A673 (cell line): ENCODE measurements around the gene DROSHA. TPM values are rescaled to one million over a fixed set of nuclear protein-coding genes. Genes with fewer than 3 reads are reported as not detected.

Source experiments
- BruUV-seq: library from RNA; stranded (reverse); fragments of 400-500 nt; replicated peaks from 2 replicates; lab custom pipeline; 2021; lab: Mats Ljungman, UMichigan
- CTCF ChIA-PET: fragments of 300-600 bp; sonication (Branson Sonifier 250); formaldehyde crosslinking; loops from one replicate; lab custom pipeline; 2022; ENCODE audit warnings: antibody characterized with exemption; lab: Charles Lee
- POLR2A ChIA-PET: fragments of 300-600 bp; sonication (Branson Sonifier 250); formaldehyde crosslinking; loops from one replicate; lab custom pipeline; 2022; ENCODE audit warnings: antibody characterized with exemption; ENCODE audit not compliant: low non-redundant PET; lab: Charles Lee
- DNase-seq: peaks from one replicate; pipeline ENCODE4 v3.0.0-alpha.2; 2015; ENCODE audit warnings: low spot score
- H3K27ac ChIP-seq: fragments of 200-600 bp; sonication (generic); 2 replicates; pipeline ENCODE4 v1.5.1; 2016; ENCODE audit warnings: mixed run types, low read depth, mild to moderate bottlenecking, mixed read lengths, antibody characterized with exemption, low read length; ENCODE audit not compliant: poor library complexity, severe bottlenecking
- H3K27me3 ChIP-seq: fragments of 200-600 bp; sonication (generic); replicated peaks from 2 replicates; pipeline ENCODE4 v1.6.1; 2017; ENCODE audit warnings: mixed run types, low read depth, mild to moderate bottlenecking, mixed read lengths, antibody characterized with exemption, low read length; ENCODE audit not compliant: insufficient read depth, poor library complexity
- H3K36me3 ChIP-seq: fragments of 200-600 bp; sonication (generic); 2 replicates; pipeline ENCODE4 v1.6.1; 2016; ENCODE audit warnings: mixed run types, mild to moderate bottlenecking, mixed read lengths, antibody characterized with exemption, low read length; ENCODE audit not compliant: insufficient read depth, poor library complexity, severe bottlenecking
- H3K4me1 ChIP-seq: fragments of 200-600 bp; sonication (generic); 2 replicates; pipeline ENCODE4 v1.6.1; 2017; ENCODE audit warnings: mixed run types, mild to moderate bottlenecking, mixed read lengths, antibody characterized with exemption, low read length; ENCODE audit not compliant: insufficient read depth, poor library complexity, severe bottlenecking
- H3K4me3 ChIP-seq: fragments of 200-600 bp; sonication (generic); 2 replicates; pipeline ENCODE4 v1.5.1; 2016; ENCODE audit warnings: low read depth, mixed run types, mild to moderate bottlenecking, mixed read lengths, low read length; ENCODE audit not compliant: poor library complexity, severe bottlenecking
- H3K9me3 ChIP-seq: fragments of 200-600 bp; sonication (generic); 2 replicates; pipeline ENCODE4 v1.6.1; 2016; ENCODE audit warnings: mixed run types, low read depth, mild to moderate bottlenecking, mixed read lengths, antibody characterized with exemption, low read length; ENCODE audit not compliant: poor library complexity, severe bottlenecking
- EZH2 ChIP-seq: fragments of 200-600 bp; sonication (generic); IDR thresholded peaks from 2 replicates; pipeline ENCODE4 v1.6.1; 2017; ENCODE audit warnings: borderline replicate concordance, low read depth, mild to moderate bottlenecking, mixed read lengths, antibody characterized with exemption, low read length; ENCODE audit not compliant: poor library complexity, severe bottlenecking
- intact Hi-C: fragments of 100-400 bp; cut with micrococcal nuclease; formaldehyde crosslinking; loops from one replicate; pipeline ENCODE4 v1.10.0; 2022; ENCODE audit not compliant: unreplicated experiment
- total RNA-seq: library from RNA; stranded (reverse); gene quantifications from 2 replicates; pipeline ENCODE4 v1.2.3, GENCODE V29; 2021
- TF ChIP-seq, protein P1 (sequence below): fragments of 300-800, 200-600 bp; sonication (generic); conservative IDR thresholded peaks from 2 replicates; pipeline ENCODE4 v1.5.1; 2017; ENCODE audit warnings: low read depth, mild to moderate bottlenecking, antibody characterized with exemption, low read length, moderate library complexity, mixed read lengths

DROSHA gene
- total RNA-seq, 1 experiment from 2014 or later: 143 TPM

DNA sequence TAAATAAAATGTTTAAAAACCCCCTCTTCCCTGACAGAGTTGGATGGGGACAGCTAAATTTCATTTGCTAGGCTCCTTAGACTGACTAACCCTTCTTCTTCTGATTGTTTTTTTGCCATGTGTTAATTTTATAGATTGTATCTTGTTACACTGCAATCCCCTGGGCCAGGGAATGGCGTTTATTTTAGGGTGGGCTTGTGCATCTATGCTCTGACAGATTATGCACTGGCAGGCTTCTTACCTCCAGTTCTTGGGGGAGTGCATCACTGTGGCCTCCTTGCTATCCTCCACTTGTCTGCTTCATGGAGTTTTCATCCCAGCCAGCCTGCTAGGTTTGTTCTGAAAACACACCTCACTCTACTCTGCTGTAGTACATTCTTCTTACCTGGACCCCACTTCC, 159.8 kb downstream of the DROSHA start:
- POLR2A ChIA-PET: no interaction called here
- H3K4me3 ChIP-seq: no peak overlapping the region
- DNase-seq: no peak

DNA sequence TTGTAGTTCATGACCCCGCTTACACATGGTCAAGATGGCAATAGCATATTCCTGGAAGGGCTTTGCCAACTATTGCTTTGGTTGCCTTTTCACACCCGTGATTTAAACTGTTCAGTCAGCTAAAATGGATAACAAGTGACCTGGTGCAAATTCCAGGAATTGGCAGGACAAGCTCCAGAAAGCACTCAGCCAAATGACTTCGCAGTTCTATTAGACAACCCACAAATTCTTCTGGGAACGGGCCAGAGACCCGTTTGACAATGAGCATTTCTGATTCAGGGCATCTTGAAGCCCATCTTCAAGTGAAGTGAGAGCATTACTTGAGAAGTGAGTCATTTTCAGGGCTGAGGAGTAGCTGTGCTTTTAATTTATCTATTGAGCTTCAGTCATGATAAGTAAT, 165.0 kb downstream of the DROSHA start:
- POLR2A ChIA-PET: no interaction called here
- BruUV-seq: no TSS peak

More for the DNA sequence above, 159.8 kb downstream of the DROSHA start:
- TF ChIP-seq, protein P1, sequence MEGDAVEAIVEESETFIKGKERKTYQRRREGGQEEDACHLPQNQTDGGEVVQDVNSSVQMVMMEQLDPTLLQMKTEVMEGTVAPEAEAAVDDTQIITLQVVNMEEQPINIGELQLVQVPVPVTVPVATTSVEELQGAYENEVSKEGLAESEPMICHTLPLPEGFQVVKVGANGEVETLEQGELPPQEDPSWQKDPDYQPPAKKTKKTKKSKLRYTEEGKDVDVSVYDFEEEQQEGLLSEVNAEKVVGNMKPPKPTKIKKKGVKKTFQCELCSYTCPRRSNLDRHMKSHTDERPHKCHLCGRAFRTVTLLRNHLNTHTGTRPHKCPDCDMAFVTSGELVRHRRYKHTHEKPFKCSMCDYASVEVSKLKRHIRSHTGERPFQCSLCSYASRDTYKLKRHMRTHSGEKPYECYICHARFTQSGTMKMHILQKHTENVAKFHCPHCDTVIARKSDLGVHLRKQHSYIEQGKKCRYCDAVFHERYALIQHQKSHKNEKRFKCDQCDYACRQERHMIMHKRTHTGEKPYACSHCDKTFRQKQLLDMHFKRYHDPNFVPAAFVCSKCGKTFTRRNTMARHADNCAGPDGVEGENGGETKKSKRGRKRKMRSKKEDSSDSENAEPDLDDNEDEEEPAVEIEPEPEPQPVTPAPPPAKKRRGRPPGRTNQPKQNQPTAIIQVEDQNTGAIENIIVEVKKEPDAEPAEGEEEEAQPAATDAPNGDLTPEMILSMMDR: no peak
- no peak for TF ChIP-seq EZH2
- H3K27me3 ChIP-seq: no peaks in the 10 kb centered on the region
- intact Hi-C loops: no loop called here
- H3K36me3 ChIP-seq: no peaks in the 10 kb centered on the region
- no peaks in the 10 kb centered on the region for H3K9me3 ChIP-seq
- no peak overlapping the region for H3K27ac ChIP-seq
- H3K4me1 ChIP-seq: no peaks in the 10 kb centered on the region
- BruUV-seq: no TSS peak
- CTCF ChIA-PET: no interaction called here

DNA sequence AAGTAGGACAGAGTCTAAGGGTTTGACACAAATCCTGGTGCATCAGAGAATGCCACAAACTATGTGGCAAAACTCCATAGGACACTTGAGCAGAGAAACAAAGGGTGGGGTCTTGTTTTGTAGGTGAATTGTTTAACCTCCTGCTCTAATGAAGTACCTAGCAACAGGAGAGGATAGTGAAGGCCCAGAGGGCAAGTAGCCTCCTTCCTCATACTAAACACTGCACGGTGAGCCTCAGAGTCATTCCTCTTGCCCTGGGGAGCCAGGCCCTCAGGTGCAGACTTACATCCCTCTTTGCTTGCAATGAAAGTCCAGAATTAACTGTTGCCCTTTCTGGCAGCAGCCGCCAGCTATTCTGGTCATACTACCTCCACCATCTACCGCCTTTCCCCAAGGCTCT, 166.1 kb downstream of the DROSHA start:
- POLR2A ChIA-PET: no interaction called here
- Histone ChIP-seq H3K27me3 (no peaks in the 10 kb centered on the region), H3K27ac (no peak overlapping the region), H3K9me3 (no peaks in the 10 kb centered on the region), H3K36me3 (no peaks in the 10 kb centered on the region), H3K4me1 (no peaks in the 10 kb centered on the region), H3K4me3 (no peak overlapping the region)
- TF ChIP-seq, protein P1: no peak
- TF ChIP-seq EZH2: no peak
- CTCF ChIA-PET: no interaction called here
- BruUV-seq: no TSS peak
- intact Hi-C loops: no loop called here
- no peak for DNase-seq

More for the DNA sequence above, 165.0 kb downstream of the DROSHA start:
- CTCF ChIA-PET: no interaction called here
- H3K4me1 ChIP-seq: no peaks in the 10 kb centered on the region
- intact Hi-C loops: no loop called here
- H3K4me3 ChIP-seq: no peak overlapping the region
- no peak overlapping the region for H3K27ac ChIP-seq
- no peak for TF ChIP-seq EZH2
- TF ChIP-seq, protein P1: no peak
- H3K27me3 ChIP-seq: no peaks in the 10 kb centered on the region
- H3K9me3 ChIP-seq: no peaks in the 10 kb centered on the region
- no peaks in the 10 kb centered on the region for H3K36me3 ChIP-seq
- DNase-seq: no peak
